Transverse colon (tissue), 4 donors: ENCODE data around the gene DYNC1I1.

Experiments
- CTCF ChIP-seq, 5 experiments: fragments of 200-600 bp in 3 of 5; fragments of 450-650 bp in 2 of 5; sonication (generic) in 3 of 5; IDR thresholded peaks; 1 replicate in 2 of 5; 2 replicates in 3 of 5; pipeline ENCODE4 v1.5.1; 2016 to 2017; ENCODE audit warnings: antibody characterized with exemption in 5 of 5, inconsistent platforms in 3 of 5, mild to moderate bottlenecking in 2 of 5, moderate library complexity in 1 of 5
- EP300 ChIP-seq: sonication (generic); formaldehyde crosslinking; IDR thresholded peaks from one replicate; pipeline ENCODE4 v1.6.1; 2017; ENCODE audit warnings: antibody characterized with exemption, low read depth
- POLR2A ChIP-seq: fragments of 450-650 bp; IDR thresholded peaks from one replicate; pipeline ENCODE4 v1.6.1; 2016; ENCODE audit warnings: antibody characterized with exemption, mild to moderate bottlenecking, moderate library complexity
- POLR2AphosphoS5 ChIP-seq, 3 donors: sonication (generic); formaldehyde crosslinking; IDR thresholded peaks; one replicate each; pipeline ENCODE4 v1.6.1; 2016; ENCODE audit warnings: antibody characterized with exemption in 3 of 3

- TF ChIP-seq EP300 (no peak), POLR2AphosphoS5 (IDR thresholded peaks at IDR 0.05) (no peak), CTCF (IDR thresholded peaks at IDR 0.05) (no peak), POLR2A (no peak)
Measured at GRCh38 chr7:96135241-96135640, 362.9 kb downstream of the DYNC1I1 start.
